ENCODE results near the gene ELP4. TPM values are rescaled to one million over a fixed set of nuclear protein-coding genes. Genes with fewer than 3 reads are reported as not detected.

ELP4 gene
- total and polyA plus RNA-seq, 9 of the 15 experiments (the other 6 are each of a cell fraction or from before 2014, with no cell fraction given), result 24.1 to 60.3 (median 38.7) TPM

- TF ChIP-seq ZNF609 (CRISPR knock-in tag; IDR thresholded peaks at IDR 0.05; ENCODE audit: borderline replicate concordance) (no peak), POLR2AphosphoS5 (IDR thresholded peaks at IDR 0.05; ENCODE audit: control insufficient read depth, insufficient read depth, low read depth, low read length) (no peak), ZNF280B (CRISPR knock-in tag; IDR thresholded peaks at IDR 0.05) (no peak), CEBPZ (IDR thresholded peaks at IDR 0.05; ENCODE audit: borderline replicate concordance, low read depth, low read length) (no peak), MIER1 (IDR thresholded peaks at IDR 0.05; ENCODE audit: low read depth) (no peak)
Observed at GRCh38 chr11:31492320-31492913, 17.1 kb upstream of the ELP4 start (continued).

All from K562 (cell line).